T-helper 9 cell (primary cell): ENCODE results near the gene RUNX2.

ENCODE experiments used
- DNase-seq: peaks from one replicate; pipeline ENCODE4 v3.0.0-alpha.2; 2020

The RUNX2 gene

GRCh38 chr6:45595010-45595851 is 267.1 kb downstream of the RUNX2 start:
- no peak for DNase-seq

- DNase-seq: no peak
Observed at GRCh38 chr6:45597424-45597823, 269.3 kb downstream of the RUNX2 start.

- DNase-seq: no peak
Observed at GRCh38 chr6:45599053-45599452, 270.9 kb downstream of the RUNX2 start.

GRCh38 chr6:45605971-45606370 is 277.8 kb downstream of the RUNX2 start:
- no peak for DNase-seq

- DNase-seq: no peak
Observed at GRCh38 chr6:45606831-45607400, 278.8 kb downstream of the RUNX2 start.

GRCh38 chr6:45607798-45608197 is 279.7 kb downstream of the RUNX2 start:
- DNase-seq: no peak

GRCh38 chr6:45608252-45608913 is 280.3 kb downstream of the RUNX2 start:
- no peak for DNase-seq

GRCh38 chr6:45609141-45609638 is 281.1 kb downstream of the RUNX2 start:
- DNase-seq: no peak

GRCh38 chr6:45610374-45610773 is 282.2 kb downstream of the RUNX2 start:
- no peak for DNase-seq

- no peak for DNase-seq
Observed at GRCh38 chr6:45610832-45611231, 282.7 kb downstream of the RUNX2 start.

- no peak for DNase-seq
Observed at GRCh38 chr6:45611491-45611890, 283.4 kb downstream of the RUNX2 start.

GRCh38 chr6:45613656-45614055 is 285.5 kb downstream of the RUNX2 start:
- DNase-seq: no peak

GRCh38 chr6:45614488-45615285 is 286.6 kb downstream of the RUNX2 start:
- DNase-seq: no peak

GRCh38 chr6:45616209-45616608 is 288.1 kb downstream of the RUNX2 start:
- DNase-seq: no peak

GRCh38 chr6:45617441-45617840 is 289.3 kb downstream of the RUNX2 start:
- no peak for DNase-seq

GRCh38 chr6:45618259-45618658 is 290.1 kb downstream of the RUNX2 start:
- DNase-seq: no peak

GRCh38 chr6:45619211-45619760 is 291.2 kb downstream of the RUNX2 start:
- no peak for DNase-seq

- no peak for DNase-seq
Observed at GRCh38 chr6:45619994-45620471, 291.9 kb downstream of the RUNX2 start.

- no peak for DNase-seq
Observed at GRCh38 chr6:45624228-45624627, 296.1 kb downstream of the RUNX2 start.

GRCh38 chr6:45625191-45625664 is 297.1 kb downstream of the RUNX2 start:
- no peak for DNase-seq

- no peak for DNase-seq
Observed at GRCh38 chr6:45626087-45626891, 298.2 kb downstream of the RUNX2 start.
